Hematopoietic multipotent progenitor cell (in vitro differentiated cells): Measurements from ENCODE around the gene HTATIP2. TPM values are rescaled to one million over a fixed set of nuclear protein-coding genes. Genes with fewer than 3 reads are reported as not detected.
"Not testable (repeated sequence)": the region's sequence is repeated elsewhere in the genome, so short reads cannot be mapped to it uniquely, and the experiment has no call there.

Experiments used
- DNase-seq, 3 donors: peaks; one replicate each; pipeline ENCODE4 v3.0.0-alpha.2; 2011 to 2015; ENCODE audit warnings: low read depth in 2 of 3, low spot score in 2 of 3
- total RNA-seq: library from RNA; depleted of rRNA; stranded (reverse); fragments of >200 nt; gene quantifications from one replicate; pipeline ENCODE4 v1.2.3, GENCODE V29; 2012

Gene HTATIP2
- total RNA-seq, 1 donor, result 9.2 TPM

DNA sequence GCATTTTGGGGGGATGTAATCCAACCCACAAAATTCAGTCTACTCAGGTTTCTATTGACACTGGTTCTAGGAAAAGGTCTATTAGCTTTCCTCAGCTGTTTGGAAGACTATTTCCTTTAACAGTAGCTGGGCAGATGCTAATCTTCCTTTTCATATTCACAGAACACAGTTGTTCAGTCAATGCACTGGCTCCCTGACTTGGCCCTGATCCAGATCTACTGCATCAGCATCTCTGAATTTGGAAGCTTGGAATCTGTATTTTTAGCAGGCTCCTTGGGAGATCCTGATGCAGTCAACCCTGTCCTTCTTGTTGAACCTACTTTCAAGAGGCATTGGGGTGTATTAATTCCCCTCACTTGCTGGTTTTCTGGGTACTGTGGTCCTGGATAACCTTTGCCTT lies 6.3 kb downstream of the HTATIP2 start:
- DNase-seq, result no peak

DNA sequence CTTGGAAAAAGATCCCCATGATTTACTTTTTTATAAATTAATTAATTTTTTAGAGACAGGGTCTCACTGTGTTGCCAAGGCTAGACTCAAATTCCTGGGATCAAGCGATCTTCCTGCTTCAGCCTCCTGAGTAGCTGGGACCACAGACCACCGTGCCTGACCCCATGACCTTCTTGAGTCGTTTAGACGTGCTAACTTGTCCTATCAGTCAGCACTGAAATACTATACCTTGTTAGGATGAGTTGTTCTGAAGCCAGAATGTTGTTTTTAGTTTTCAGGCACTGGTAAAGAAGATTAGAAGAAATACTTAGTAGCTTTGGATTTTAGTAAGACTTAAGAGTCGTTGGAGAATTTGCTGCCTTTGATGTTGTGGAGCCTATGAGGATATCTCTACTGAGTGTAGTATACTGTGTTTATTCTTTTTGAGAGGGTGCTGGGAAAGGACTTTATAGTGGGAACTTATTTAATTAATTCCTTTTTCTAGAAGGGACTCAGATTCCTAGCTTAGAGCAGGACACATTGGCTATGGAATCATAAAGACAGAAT lies 8.6 kb downstream of the HTATIP2 start:
- no peak for DNase-seq

DNA sequence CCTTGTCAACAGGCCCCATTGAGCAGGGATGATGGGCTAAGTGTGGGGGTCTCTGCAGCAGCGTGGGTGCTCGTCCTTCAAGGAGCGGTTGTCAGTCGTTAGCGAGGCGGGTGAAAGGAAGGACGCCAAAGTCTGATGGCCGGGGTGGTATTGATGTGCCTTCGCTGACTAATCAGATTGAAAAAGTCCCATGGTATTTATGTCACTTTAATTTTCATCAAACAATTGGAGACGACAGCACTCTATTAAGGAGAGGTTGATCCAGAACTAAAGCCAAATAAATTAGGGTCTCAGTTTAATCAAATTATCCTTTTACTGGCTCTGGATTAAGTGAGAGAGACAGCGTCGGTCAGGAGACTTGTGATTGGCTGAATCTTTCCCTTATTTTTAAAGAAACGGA lies 9.6 kb downstream of the HTATIP2 start:
- no peak for DNase-seq

DNA sequence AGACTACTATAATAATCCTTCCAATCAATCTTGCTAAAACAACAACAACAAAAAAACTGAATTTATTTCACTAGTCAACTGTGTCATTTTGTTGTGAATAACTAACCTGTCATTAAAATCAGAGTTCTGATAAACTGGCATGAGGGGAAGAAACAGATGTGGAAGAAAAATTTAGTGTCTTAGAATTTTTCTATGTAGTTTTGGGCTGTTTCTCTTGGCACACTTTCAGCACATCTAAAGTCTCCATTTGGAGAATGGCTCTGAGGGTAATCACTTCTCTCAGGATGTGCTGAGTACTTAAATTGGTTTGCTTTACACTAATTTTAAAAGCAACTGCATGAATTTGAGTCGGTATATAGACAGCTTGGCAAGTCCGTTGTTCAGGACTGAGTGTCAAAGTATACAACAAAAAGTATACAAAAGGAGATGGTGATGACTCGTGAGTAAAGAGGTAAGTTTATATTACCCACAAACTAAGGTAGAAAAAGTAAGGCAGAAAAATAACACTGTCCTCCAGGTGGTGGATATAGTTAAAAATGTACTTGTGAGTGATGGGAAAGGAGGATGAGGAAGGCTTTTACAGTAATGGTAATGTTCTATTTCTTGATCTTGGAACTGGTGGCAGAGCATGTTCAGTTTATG lies 10.2 kb downstream of the HTATIP2 start:
- no peak for DNase-seq

DNA sequence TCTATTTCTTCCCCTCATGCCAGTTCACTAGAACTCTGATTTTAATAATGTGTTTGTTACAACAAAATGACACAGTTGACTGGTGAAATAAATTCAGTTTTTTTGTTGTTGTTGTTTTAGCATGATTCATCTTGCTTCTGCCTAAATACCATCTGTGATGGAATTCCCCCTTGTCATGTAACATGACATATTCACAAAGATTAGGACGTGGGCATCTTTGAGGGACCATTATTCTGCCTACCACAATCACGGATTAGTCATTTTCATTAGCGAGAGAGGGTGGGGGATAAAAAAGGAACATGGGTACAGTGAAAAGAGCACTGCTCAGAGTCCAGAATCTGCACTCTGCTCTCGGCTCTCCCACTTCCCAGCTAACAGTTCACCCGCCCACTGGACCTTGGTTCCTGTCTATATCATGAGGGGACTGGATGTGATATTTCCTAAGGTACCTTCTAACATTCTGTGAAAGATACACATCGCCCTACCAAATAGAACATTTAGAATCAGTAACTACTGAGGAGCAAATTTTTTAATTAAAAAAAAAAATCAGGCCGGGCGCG lies 11.3 kb downstream of the HTATIP2 start:
- no peak for DNase-seq

DNA sequence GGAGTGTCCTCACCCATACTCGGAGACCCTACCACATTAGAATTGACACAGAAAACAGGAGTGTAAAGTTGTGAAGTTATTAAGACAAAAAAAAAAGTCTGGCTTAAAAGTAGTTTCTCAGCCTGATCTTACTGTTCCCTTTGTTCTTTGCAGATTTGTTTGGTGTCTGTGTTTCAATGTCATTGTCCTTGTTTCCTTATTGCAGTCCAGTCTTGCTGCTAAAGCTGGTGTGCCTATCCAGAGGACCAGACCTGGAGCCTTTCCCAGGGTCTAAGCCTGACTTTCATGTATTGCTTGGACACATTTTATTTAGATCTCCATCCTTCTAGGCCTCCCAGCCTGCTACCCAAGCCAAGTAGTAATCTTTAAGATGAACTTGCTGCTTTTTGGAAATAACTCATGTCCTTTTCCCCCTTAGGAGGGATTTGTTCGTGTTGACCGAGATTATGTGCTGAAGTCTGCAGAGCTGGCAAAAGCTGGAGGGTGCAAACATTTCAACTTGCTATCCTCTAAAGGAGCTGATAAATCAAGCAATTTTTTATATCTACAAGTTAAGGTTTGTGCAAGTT lies 12.7 kb downstream of the HTATIP2 start:
- no peak for DNase-seq

DNA sequence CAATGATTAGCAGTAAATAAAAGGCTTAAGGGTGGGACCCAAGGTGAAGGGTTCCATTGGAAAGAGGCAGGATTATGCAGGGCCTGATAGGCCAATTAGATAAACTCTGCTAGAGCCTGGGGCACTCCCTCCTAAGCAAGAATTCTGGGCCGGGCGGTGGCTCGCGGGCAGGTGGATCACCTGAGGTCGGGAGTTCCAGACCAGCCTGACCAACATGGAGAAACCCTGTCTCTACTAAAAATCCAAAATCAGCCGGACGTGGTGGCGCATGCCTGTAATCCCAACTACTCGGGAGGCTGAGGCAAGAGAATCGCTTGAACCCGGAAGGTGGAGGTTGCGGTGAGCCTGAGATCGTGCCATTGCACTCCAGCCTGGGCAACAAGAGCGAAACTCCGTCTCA lies 22.5 kb downstream of the HTATIP2 start:
- not testable (repeated sequence) for DNase-seq

DNA sequence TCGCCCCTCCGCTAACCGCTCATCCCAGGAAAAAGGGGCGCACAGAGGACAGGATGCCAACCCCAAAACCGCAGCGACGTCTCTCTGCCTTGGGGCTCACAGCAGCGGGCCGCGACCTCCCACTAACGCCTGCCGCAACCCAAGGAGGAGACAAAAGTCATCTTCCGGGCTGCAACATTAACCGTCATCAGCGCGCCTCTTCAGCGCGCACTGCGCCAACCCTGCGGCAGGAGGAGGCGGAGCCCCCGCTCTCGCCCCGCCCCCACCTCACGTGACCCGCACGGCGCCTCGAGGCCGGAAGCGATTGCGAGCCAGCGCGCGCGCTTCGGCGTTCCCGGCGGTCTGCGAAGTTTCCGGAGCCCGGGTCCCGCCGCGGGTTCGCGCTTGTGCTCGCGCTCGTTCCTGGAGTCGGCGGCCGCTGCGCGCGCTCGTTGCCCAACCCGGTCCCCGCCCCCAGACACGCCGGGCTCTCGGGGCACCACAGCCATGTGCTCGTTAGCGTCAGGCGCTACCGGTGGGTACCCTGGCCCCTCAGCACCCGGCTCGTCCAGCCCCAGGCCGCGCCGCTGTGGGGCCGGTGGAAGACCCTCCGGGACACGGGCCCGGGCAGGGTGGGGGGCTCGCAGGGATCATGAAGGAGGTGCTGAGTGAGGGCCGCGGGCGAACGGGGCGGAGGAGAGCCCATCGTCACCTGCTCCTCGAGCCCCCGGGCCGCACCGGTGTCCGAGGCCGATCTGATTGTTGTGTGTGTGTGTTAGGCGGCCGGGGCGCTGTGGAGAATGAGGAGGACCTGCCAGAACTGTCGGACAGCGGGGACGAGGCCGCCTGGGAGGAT lies 24.0 kb downstream of the HTATIP2 start, which contains the start of gene PRMT3:
Gene PRMT3 (plus strand): TSS at position 456 of the 835 bp plus-strand sequence. CDS start 31 bp downstream, at position 487.
- peak; percentile 97 to 99 (median 97) for DNase-seq

DNA sequence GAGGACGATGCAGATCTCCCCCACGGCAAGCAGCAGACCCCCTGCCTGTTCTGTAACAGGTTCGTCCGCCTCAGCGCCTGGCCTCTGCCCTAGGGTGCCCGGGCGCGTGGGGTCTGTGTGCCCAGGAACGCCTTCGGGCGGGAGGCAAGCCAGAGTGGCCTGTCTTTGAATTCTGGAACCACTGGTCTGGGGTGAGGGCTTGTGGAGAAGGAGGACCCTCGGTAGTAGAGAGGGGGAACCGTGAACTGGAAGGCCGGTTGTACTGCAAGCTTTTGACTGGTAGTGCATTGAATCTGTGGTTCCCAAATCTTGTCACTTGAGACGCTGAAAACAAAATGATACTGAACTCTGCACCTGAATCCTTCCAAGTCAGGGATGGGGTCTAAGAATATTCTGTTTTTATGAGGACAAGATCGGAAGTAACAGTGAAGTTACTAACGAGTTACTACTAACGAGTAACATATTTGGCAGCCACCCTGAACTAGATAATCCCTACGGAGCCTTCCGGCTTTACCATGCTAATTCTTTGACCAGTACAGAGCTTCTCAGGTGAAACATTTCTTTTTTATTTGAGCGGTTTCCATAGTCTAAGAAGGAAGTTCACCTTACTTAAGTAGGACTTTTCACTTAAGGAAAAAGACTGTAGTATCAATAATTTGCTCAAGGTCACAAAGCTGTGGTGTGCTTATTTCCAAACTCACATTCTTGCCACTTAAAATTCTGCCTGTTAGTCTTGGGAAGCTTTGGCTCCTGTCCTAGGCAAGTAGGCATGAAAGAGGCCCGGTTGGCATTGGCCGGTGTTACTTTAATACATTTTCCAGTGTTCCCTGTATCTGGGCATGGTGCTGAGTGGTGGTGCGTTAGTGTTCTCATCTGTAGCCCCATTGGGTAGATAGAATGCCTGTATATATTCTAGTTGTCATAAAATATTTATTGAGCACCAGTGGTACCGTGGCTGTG lies 24.9 kb downstream of the HTATIP2 start:
- no peak for DNase-seq

DNA sequence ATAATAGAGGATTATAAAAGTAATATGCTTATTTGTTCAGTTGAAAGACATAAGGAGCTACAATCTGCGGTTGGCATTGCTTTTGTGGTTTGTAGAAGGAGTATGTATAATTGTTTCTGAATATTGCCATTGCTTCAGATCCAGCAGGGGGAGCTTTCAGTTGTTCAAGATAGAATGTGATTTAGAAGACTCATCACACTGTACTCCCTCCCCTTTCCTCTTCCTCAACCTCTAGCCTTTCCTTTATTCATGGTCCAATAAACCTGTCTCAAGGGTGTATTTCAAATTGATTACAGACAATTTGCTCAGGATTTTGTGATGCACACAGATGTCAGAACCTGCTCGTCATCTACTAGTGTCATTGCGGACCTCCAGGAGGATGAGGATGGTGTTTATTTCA lies 33.8 kb downstream of the HTATIP2 start:
- peak in 2 of 3 donors; percentile 54 to 79 for DNase-seq

DNA sequence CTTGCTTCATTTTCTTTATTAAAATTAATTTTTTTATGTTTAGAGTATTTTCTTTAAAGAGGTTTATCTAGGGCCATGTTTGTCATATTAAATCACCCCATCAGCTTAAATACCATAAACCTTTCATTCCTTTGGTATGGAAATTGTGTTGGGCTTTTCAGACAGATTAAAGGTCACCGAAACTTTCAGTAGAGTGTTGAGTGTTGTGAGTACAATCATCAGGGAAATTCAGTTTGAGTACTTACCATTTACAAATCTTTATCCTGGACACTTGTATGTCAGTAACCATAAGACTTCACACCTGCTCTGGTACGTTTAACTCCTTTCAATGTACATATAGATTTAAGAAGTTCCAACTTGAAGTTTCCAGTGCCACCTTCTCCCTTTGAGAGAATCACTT lies 36.0 kb downstream of the HTATIP2 start:
- no peak for DNase-seq

DNA sequence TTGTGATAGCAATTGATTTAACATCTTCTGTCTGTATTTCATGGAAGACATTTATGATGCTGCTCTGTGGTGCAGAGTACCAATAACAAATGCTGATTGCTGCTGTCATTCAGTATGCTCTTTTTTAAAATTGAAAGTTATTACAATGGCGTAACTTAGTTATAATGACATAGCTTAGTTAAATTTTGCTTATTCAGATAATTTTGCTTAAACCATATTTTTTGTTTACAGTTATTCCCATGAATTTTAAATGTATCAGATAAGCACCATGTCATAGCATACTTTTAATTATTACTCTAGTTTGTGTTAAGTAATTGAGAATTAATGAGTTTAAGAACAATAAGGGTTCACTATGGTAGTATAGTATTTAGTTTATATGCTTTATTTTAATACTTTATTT lies 39.5 kb downstream of the HTATIP2 start:
- no peak for DNase-seq

DNA sequence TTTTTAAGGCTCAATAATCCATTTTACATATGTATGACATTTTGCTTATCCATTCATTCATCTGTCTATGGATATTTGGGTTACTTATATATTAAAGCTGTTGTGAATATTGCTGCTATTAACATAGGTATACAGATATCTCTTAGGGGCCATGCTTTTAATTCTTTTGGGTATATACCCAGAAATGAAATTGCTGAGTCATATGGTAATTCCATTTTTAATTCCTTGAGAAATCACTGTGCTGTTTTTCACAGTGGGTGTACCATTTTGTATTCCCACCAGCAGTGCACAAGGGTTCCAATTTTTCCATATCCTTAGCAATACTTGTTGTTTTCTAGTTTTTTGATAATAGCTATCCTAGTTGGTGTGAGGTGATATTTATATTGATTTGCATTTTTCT lies 43.0 kb downstream of the HTATIP2 start:
- DNase-seq, result no peak

DNA sequence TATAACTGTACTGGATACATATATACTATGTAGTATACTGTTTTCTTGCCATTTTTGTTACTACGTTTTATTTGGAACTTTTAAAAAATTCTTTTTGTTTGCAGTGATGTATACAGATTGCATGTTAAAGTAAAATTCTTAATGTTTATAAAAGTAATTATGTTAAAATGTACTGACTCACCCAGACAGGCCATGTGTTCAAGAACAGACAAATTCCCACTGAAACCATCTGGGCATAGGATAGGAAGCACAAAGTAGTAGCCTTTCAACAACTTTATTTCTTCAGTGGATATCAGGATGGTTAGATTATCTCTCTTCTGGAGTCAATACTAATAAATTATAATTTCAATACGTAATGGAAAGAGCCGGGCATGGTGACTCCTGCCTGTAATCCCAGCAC lies 43.8 kb downstream of the HTATIP2 start:
- no peak for DNase-seq

DNA sequence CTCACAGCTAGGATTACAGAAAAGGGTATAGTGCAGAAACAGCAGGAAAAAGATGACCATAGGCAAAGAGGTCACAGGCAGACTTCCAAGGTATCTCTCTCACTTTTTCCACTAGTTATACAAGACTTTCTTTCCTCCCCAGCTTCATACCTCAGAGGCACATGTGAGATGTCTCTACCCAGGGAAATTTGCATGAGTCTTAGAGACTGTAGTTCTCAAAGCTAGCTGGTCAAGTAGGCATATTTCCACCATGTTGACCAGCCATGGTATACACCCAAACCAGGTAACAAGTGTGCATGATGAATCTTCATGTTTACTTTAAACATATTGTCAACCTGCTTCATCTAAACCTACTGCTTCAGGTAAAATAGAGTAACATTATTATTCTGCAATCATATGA lies 51.9 kb downstream of the HTATIP2 start:
- DNase-seq, result no peak

DNA sequence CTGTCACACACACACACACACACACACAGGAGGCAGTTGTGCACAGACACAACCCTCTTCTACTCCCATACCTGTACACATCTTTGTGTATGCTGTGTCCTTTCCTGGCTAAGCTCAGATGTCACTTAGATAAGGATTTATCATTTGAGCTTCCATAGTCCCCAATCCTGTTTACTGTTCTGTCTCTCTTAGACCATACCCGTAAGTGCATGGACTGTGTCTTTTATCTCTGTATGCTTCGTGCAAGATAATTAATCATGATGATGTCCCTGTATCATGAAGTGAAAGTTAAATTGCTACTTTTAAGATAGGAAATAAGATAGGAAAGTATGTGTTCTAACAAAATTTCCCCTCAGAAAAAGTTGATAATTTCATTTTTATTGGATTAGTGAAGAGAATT lies 54.3 kb downstream of the HTATIP2 start:
- no peak for DNase-seq

DNA sequence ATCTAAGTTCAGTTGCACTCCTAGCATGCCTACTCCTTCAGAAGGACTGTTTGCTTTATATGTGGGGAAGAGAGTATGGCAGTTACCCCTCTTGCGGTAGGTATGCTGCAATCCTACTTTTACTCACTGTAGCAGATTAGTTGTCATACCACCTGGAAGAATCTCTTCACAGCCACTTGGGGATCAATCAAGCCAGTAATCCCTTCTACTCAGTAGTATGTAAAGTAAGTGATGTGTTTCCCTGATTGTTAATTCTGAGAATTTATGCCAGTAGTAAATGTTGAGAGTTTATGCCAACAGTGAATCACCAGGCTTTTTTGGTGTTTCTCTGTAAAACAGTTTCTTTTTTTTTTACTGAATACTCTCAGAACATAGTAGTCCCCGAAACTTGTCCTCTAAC lies 58.4 kb downstream of the HTATIP2 start:
- no peak for DNase-seq

DNA sequence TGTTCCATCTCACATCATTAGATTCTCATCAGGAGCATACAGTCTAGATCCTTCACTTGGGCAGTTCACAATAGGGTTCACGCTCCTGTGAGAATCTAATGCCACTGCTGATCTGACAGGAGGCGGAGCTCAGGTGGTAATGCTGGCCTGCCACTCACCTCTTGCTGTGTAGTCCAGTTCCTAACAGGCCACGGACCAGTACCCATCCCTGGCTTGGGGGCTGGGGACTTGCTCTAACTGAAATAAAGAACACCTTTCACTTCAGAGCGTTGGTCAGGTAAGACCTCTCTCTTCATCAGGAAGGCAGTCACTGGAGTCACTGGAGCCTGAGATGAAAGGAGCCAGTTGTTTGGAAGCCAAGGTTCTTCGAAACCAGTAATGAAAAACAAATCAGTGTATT lies 65.7 kb downstream of the HTATIP2 start:
- no peak for DNase-seq
